H9 (cell line): ENCODE results near the gene TMEM125. TPM values are rescaled to one million over a fixed set of nuclear protein-coding genes. Genes with fewer than 3 reads are reported as not detected.

Experiments used
- DNase-seq: peaks from one replicate; pipeline ENCODE4 v3.0.0-alpha.2; 2017
- H2AFZ ChIP-seq: one replicate; pipeline ENCODE4 v1.6.1; 2013; ENCODE audit warnings: mild to moderate bottlenecking, low read length, control low read depth, moderate library complexity
- H2AK5ac ChIP-seq: 2 replicates; pipeline ENCODE4 v1.6.1; 2013; ENCODE audit warnings: low read length, control low read depth, mixed read lengths; ENCODE audit not compliant: insufficient read length
- H2BK120ac ChIP-seq: one replicate; pipeline ENCODE4 v1.6.1; 2013; ENCODE audit warnings: low read depth, mild to moderate bottlenecking, low read length, control low read depth, inconsistent platforms; ENCODE audit not compliant: poor library complexity, severe bottlenecking
- H2BK12ac ChIP-seq: 2 replicates; pipeline ENCODE4 v1.6.1; 2013; ENCODE audit warnings: low read length, control low read depth, mixed read lengths, low read depth; ENCODE audit not compliant: insufficient read length
- H2BK15ac ChIP-seq: 2 replicates; pipeline ENCODE4 v1.6.1; 2013; ENCODE audit warnings: low read depth, low read length, control low read depth
- H2BK20ac ChIP-seq: one replicate; pipeline ENCODE4 v1.6.1; 2013; ENCODE audit warnings: low read depth, mild to moderate bottlenecking, low read length, control low read depth, inconsistent platforms; ENCODE audit not compliant: poor library complexity, severe bottlenecking
- H2BK5ac ChIP-seq: 2 replicates; pipeline ENCODE4 v1.6.1; 2013; ENCODE audit warnings: low read length, control low read depth, mixed read lengths; ENCODE audit not compliant: insufficient read length
- H3K14ac ChIP-seq: 2 replicates; pipeline ENCODE4 v1.6.1; 2013; ENCODE audit warnings: low read length, control low read depth; ENCODE audit not compliant: insufficient read depth
- H3K18ac ChIP-seq: 2 replicates; pipeline ENCODE4 v1.6.1; 2013; ENCODE audit warnings: low read depth, mild to moderate bottlenecking, mixed read lengths, low read length, control low read depth; ENCODE audit not compliant: insufficient read length
- H3K23ac ChIP-seq: 2 replicates; pipeline ENCODE4 v1.6.1; 2013; ENCODE audit warnings: low read length, control low read depth, mixed read lengths, low read depth; ENCODE audit not compliant: insufficient read length
- H3K23me2 ChIP-seq: 2 replicates; pipeline ENCODE4 v1.6.1; 2013; ENCODE audit warnings: low read depth, mild to moderate bottlenecking, mixed read lengths, low read length, control low read depth; ENCODE audit not compliant: insufficient read length, poor library complexity, severe bottlenecking
- H3K27ac ChIP-seq: 2 replicates; pipeline ENCODE4 v1.5.1; 2013; ENCODE audit warnings: low read length, control low read depth, mixed read lengths, low read depth; ENCODE audit not compliant: insufficient read length
- H3K27me3 ChIP-seq: 2 replicates; pipeline ENCODE4 v1.6.1; 2013; ENCODE audit warnings: low read length, control low read depth, inconsistent platforms; ENCODE audit not compliant: insufficient read depth
- H3K4ac ChIP-seq: 2 replicates; pipeline ENCODE4 v1.6.1; 2013; ENCODE audit warnings: low read depth, mild to moderate bottlenecking, control low read depth, inconsistent platforms, low read length, moderate library complexity
- H3K4me1 ChIP-seq: 2 replicates; pipeline ENCODE4 v1.6.1; 2013; ENCODE audit warnings: low read length, control low read depth, inconsistent platforms; ENCODE audit not compliant: insufficient read depth
- H3K4me2 ChIP-seq: 2 replicates; pipeline ENCODE4 v1.6.1; 2013; ENCODE audit warnings: low read length, control low read depth, mixed read lengths; ENCODE audit not compliant: insufficient read length, insufficient read depth
- H3K56ac ChIP-seq: 2 replicates; pipeline ENCODE4 v1.6.1; 2013; ENCODE audit warnings: low read depth, mild to moderate bottlenecking, mixed read lengths, low read length, control low read depth; ENCODE audit not compliant: insufficient read length
- H3K79me1 ChIP-seq: 2 replicates; pipeline ENCODE4 v1.6.1; 2013; ENCODE audit warnings: low read depth, mild to moderate bottlenecking, moderate library complexity, low read length, control low read depth, inconsistent platforms; ENCODE audit not compliant: insufficient read depth, poor library complexity, severe bottlenecking
- H3K79me2 ChIP-seq: 2 replicates; pipeline ENCODE4 v1.6.1; 2013; ENCODE audit warnings: low read length, control low read depth, inconsistent platforms; ENCODE audit not compliant: insufficient read depth
- H3K9ac ChIP-seq: 2 replicates; pipeline ENCODE4 v1.6.1; 2013; ENCODE audit warnings: low read length, control low read depth, mixed read lengths; ENCODE audit not compliant: insufficient read length; ENCODE audit errors: extremely low read depth
- H3K9me3 ChIP-seq: one replicate; pipeline ENCODE4 v1.6.1; 2013; ENCODE audit warnings: low read depth, low read length, inconsistent platforms; ENCODE audit not compliant: control insufficient read depth
- H3T11ph ChIP-seq: one replicate; pipeline ENCODE4 v1.6.1; 2013; ENCODE audit warnings: mild to moderate bottlenecking, low read length, control low read depth, inconsistent platforms
- H4K20me1 ChIP-seq: one replicate; pipeline ENCODE4 v1.6.1; 2013; ENCODE audit not compliant: control insufficient read depth, insufficient read length, insufficient read depth
- H4K5ac ChIP-seq: 2 replicates; pipeline ENCODE4 v1.6.1; 2013; ENCODE audit warnings: low read depth, mild to moderate bottlenecking, mixed read lengths, low read length, control low read depth; ENCODE audit not compliant: insufficient read length
- H4K8ac ChIP-seq: replicated peaks from 2 replicates; pipeline ENCODE4 v1.6.1; 2013; ENCODE audit warnings: low read length, control low read depth, mixed read lengths, low read depth; ENCODE audit not compliant: insufficient read length
- H4K91ac ChIP-seq: 2 replicates; pipeline ENCODE4 v1.6.1; 2013; ENCODE audit warnings: low read depth, mild to moderate bottlenecking, moderate library complexity, mixed read lengths, low read length, control low read depth; ENCODE audit not compliant: insufficient read length
- H3K27ac Mint-ChIP-seq, 3 experiments: 2 replicates in 2 of 3; 3 replicates in 1 of 3; pipeline ENCODE4 v1.8.0; 2020 to 2021; ENCODE audit warnings: mixed read lengths in 3 of 3, mild to moderate bottlenecking in 1 of 3, moderate library complexity in 1 of 3
- H3K27me3 Mint-ChIP-seq: 2 replicates; pipeline ENCODE4 v1.8.0; 2021; ENCODE audit warnings: low read depth, mild to moderate bottlenecking, moderate library complexity, mixed read lengths
- H3K36me3 Mint-ChIP-seq, 3 experiments: 2 replicates in 2 of 3; 3 replicates in 1 of 3; pipeline ENCODE4 v1.8.0; 2020 to 2021; ENCODE audit warnings: low read depth in 3 of 3, mixed read lengths in 3 of 3; ENCODE audit not compliant: insufficient read depth in 1 of 3
- H3K4me1 Mint-ChIP-seq, 2 experiments: 2 replicates each; pipeline ENCODE4 v1.8.0; 2020; ENCODE audit warnings: mixed read lengths in 2 of 2
- H3K4me3 Mint-ChIP-seq, 2 experiments: 2 replicates in 1 of 2; 3 replicates in 1 of 2; pipeline ENCODE4 v1.8.0; 2020 to 2021; ENCODE audit warnings: mild to moderate bottlenecking in 2 of 2, mixed read lengths in 2 of 2, moderate library complexity in 1 of 2
- H3K9me3 Mint-ChIP-seq, 2 experiments: 2 replicates in 1 of 2; 3 replicates in 1 of 2; pipeline ENCODE4 v1.8.0; 2020; ENCODE audit warnings: mild to moderate bottlenecking in 2 of 2, mixed read lengths in 2 of 2, moderate library complexity in 1 of 2
- CTCF ChIP-seq: fragments of 200-600 bp; sonication (generic); conservative IDR thresholded peaks from 3 replicates; pipeline ENCODE4 v1.8.0; 2021; ENCODE audit warnings: antibody characterized with exemption, mild to moderate bottlenecking
- WGBS: extraction: QIAGEN DNeasy Blood & Tissue Kit; methylation state at CpG from one replicate; pipeline ENCODE4 v1.1.7; 2013; ENCODE audit warnings: missing lambda C conversion rate, low lambda C conversion rate, mixed read lengths; ENCODE audit not compliant: insufficient read length; ENCODE audit errors: extremely low coverage; 5-methylcytosine and 5-hydroxymethylcytosine counted together
- total RNA-seq: library from RNA; stranded (reverse); gene quantifications from 2 replicates; pipeline ENCODE4 v1.2.1, GENCODE V29; 2021

The TMEM125 gene
- total RNA-seq, 1 experiment from 2014 or later: 19.6 TPM

- WGBS: no CpG with 5 or more reads among the region's 6 CpGs
- Histone ChIP-seq H3K79me2 (no peaks in the 10 kb centered on the region), H4K20me1 (no peaks in the 10 kb centered on the region), H2BK20ac (no peak overlapping the region), H3K18ac (no peak overlapping the region), H2BK12ac (no peak overlapping the region), H2BK5ac (no peak overlapping the region), H3K4ac (no peak overlapping the region), H2AK5ac (no peak overlapping the region), H3K27ac (no peak overlapping the region), H2BK15ac (no peak overlapping the region), H4K5ac (no peak overlapping the region), H2AFZ (no peak overlapping the region), H4K8ac (no peak overlapping the region), H3K4me2 (no peak overlapping the region), H2BK120ac (no peak overlapping the region), H3K9ac (no peak overlapping the region), H3K56ac (no peak overlapping the region), H3K9me3 (peaks cover 22% of the 10 kb centered on the region), H3T11ph (no peak overlapping the region), H3K27me3 (no peaks in the 10 kb centered on the region), H3K79me1 (no peaks in the 10 kb centered on the region), H4K91ac (no peak overlapping the region), H3K23me2 (no peaks in the 10 kb centered on the region), H3K14ac (no peak overlapping the region), H3K4me1 (no peaks in the 10 kb centered on the region), H3K23ac (no peak overlapping the region)
- TF ChIP-seq CTCF: no peak
- Mint-ChIP-seq H3K27ac (no peak overlapping the region), H3K4me3 (no peak overlapping the region), H3K36me3 (peaks cover 9 to 19% (median 14%) of the 10 kb centered on the region in 3 experiments), H3K4me1 (no peaks in the 10 kb centered on the region), H3K27me3 (peaks cover 6% of the 10 kb centered on the region; the same call in 1 of the 2 replicates), H3K9me3 (peaks cover 67 to 73% of the 10 kb centered on the region in 2 experiments)
- no peak for DNase-seq
Observed at GRCh38 chr1:43247256-43247921, 22.4 kb upstream of the TMEM125 start.
